22Rv1 (cell line): ENCODE results near the gene GNL3.

Experiments used
- CTCF ChIP-seq: fragments of 450-650 bp; IDR thresholded peaks from 2 replicates; pipeline ENCODE4 v1.5.1; 2017; ENCODE audit warnings: mild to moderate bottlenecking
- ZFX ChIP-seq: fragments of 450-650 bp; IDR thresholded peaks from 2 replicates; pipeline ENCODE4 v1.6.1; 2017; ENCODE audit warnings: antibody characterized with exemption, borderline replicate concordance

GRCh38 chr3:52723935-52724334, 38.1 kb downstream of the GNL3 start:
- TF ChIP-seq CTCF, result no peak
- no peak for TF ChIP-seq ZFX
